ENCODE data around the gene TMEM138. TPM values are rescaled to one million over a fixed set of nuclear protein-coding genes. Genes with fewer than 3 reads are reported as not detected.

TMEM138 gene
- total RNA-seq, 2 experiments from 2014 or later, result 38.6 to 47.0 TPM

GRCh38 chr11:61345170-61345610 lies 17.0 kb upstream of the TMEM138 start:
- ChIA-PET POLR2A (interaction anchor here (0.6 kb wide), 1 partner anchor 55 kb away, joined by 3 read pairs; no protein-coding TSS in a partner anchor), CTCF (interaction anchor here (3.2 kb wide), 1 partner anchor 9 kb away, joined by 15 read pairs; no protein-coding TSS in a partner anchor)
- Mint-ChIP-seq H3K4me3 (no peak overlapping the region), H3K27ac (no peak overlapping the region), H3K9me3 (no peaks in the 10 kb centered on the region), H3K27me3 (no peaks in the 10 kb centered on the region), H3K36me3 (ENCODE audit: low read depth) (peaks cover 8% of the 10 kb centered on the region), H3K4me1 (ENCODE audit: low read depth) (no peaks in the 10 kb centered on the region)
- intact Hi-C loops (cut with micrococcal nuclease), result no loop called here
- no peak for TF ChIP-seq CTCF (IDR thresholded peaks at IDR 0.05)
- DNase-seq, result no peak
- no peak for ATAC-seq

- Mint-ChIP-seq H3K27me3 (no peaks in the 10 kb centered on the region), H3K9me3 (no peaks in the 10 kb centered on the region), H3K27ac (no peak overlapping the region), H3K4me1 (ENCODE audit: low read depth) (no peaks in the 10 kb centered on the region), H3K36me3 (ENCODE audit: low read depth) (peaks cover 3% of the 10 kb centered on the region), H3K4me3 (no peak overlapping the region)
- DNase-seq, result no peak
- intact Hi-C loops (cut with micrococcal nuclease), result no loop called here
- POLR2A ChIA-PET, result interaction anchor here (0.6 to 1.0 kb wide), 4 partner anchors 13 to 44 kb away, joined by 3 read pairs; partner anchors contain the start of genes CYB561A3, DDB1 and TKFC
- TF ChIP-seq CTCF (IDR thresholded peaks at IDR 0.05), result no peak
- ATAC-seq, result no peak
- CTCF ChIA-PET, result interaction anchor here (1.4 to 3.2 kb wide), 2 partner anchors 10 to 39 kb away, joined by 5 to 15 read pairs; no protein-coding TSS in a partner anchor
These were observed 16.0 kb upstream of the TMEM138 start for GRCh38 chr11:61345954-61346843.

GRCh38 chr11:61347916-61348461 lies 14.2 kb upstream of the TMEM138 start:
- no peak for TF ChIP-seq CTCF (IDR thresholded peaks at IDR 0.05)
- Mint-ChIP-seq H3K27me3 (no peaks in the 10 kb centered on the region), H3K9me3 (no peaks in the 10 kb centered on the region), H3K27ac (no peak overlapping the region), H3K36me3 (ENCODE audit: low read depth) (peaks cover 3% of the 10 kb centered on the region), H3K4me3 (no peak overlapping the region), H3K4me1 (ENCODE audit: low read depth) (no peaks in the 10 kb centered on the region)
- no peak for DNase-seq
- ChIA-PET CTCF (interaction anchor here (1.1 to 2.9 kb wide), 5 partner anchors 12 to 87 kb away, joined by 4 to 16 read pairs (median 5); partner anchors contain the start of genes CYB561A3, DDB1, TKFC and TMEM138), POLR2A (interaction anchor here (1.5 to 5.5 kb wide), 3 partner anchors 11 to 14 kb away, joined by 4 to 37 read pairs (median 8); partner anchors contain the start of genes CYB561A3 and TMEM138)
- intact Hi-C loops (cut with micrococcal nuclease), result no loop called here
- no peak for ATAC-seq

GRCh38 chr11:61349189-61349751 lies 12.9 kb upstream of the TMEM138 start:
- no peaks in the 10 kb centered on the region for H3K27me3 Mint-ChIP-seq
- ChIA-PET CTCF (interaction anchor here (1.6 to 2.9 kb wide), 3 partner anchors 13 to 36 kb away, joined by 5 to 16 read pairs (median 12); partner anchors contain the start of genes DDB1 and TKFC), POLR2A (interaction anchor here (1.1 to 5.5 kb wide), 5 partner anchors 12 to 33 kb away, joined by 3 to 37 read pairs (median 4); partner anchors contain the start of genes CYB561A3 and TMEM138)
- TF ChIP-seq CTCF (IDR thresholded peaks at IDR 0.05), result no peak
- intact Hi-C loops (cut with micrococcal nuclease), result no loop called here
- no peaks in the 10 kb centered on the region for H3K9me3 Mint-ChIP-seq
- H3K36me3 Mint-ChIP-seq (ENCODE audit: low read depth), result peaks cover 12% of the 10 kb centered on the region
- no peak for DNase-seq
- ATAC-seq, result no peak
- no peak overlapping the region for H3K4me3 Mint-ChIP-seq
- no peaks in the 10 kb centered on the region for H3K4me1 Mint-ChIP-seq (ENCODE audit: low read depth)
- H3K27ac Mint-ChIP-seq, result no peak overlapping the region
